Adrenal gland (tissue), 12 donors: ENCODE data around the gene CLTC. TPM values are rescaled to one million over a fixed set of nuclear protein-coding genes. Genes with fewer than 3 reads are reported as not detected.
"Not testable (repeated sequence)": the region's sequence is repeated elsewhere in the genome, so short reads cannot be mapped to it uniquely, and the experiment has no call there.

ENCODE experiments used
- DNase-seq, 7 donors: peaks; one replicate each; pipeline ENCODE4 v3.0.0-alpha.2; 2019 to 2020
- H3K27ac ChIP-seq, 5 donors: fragments of 200-600 bp; sonication (generic) in 4 of 5; 1 replicate in 3 of 5; 2 replicates in 2 of 5; pipeline versions ENCODE4 v1.5.1 to v1.8.0; 2016 to 2020; ENCODE audit warnings: mild to moderate bottlenecking in 1 of 5
- H3K27me3 ChIP-seq: fragments of 200-600 bp; 2 replicates; pipeline ENCODE4 v1.8.0; 2021
- H3K36me3 ChIP-seq, 2 donors: fragments of 200-600 bp; replicated peaks in 1 of 2; 1 replicate in 1 of 2; 2 replicates in 1 of 2; pipeline versions ENCODE4 v1.5.1 to v1.8.0; 2018 to 2022
- H3K4me1 ChIP-seq, 2 donors: fragments of 200-600 bp; replicated peaks in 1 of 2; 1 replicate in 1 of 2; 2 replicates in 1 of 2; pipeline versions ENCODE4 v1.5.1 to v1.8.0; 2018 to 2021
- H3K4me3 ChIP-seq, 4 donors: fragments of 200-600 bp; sonication (generic) in 3 of 4; one replicate each; pipeline ENCODE4 v1.5.1; 2016 to 2018
- H3K9me3 ChIP-seq, 3 donors: fragments of 200-600 bp; sonication (generic) in 1 of 3; replicated peaks in 1 of 3; 1 replicate in 2 of 3; 2 replicates in 1 of 3; pipeline versions ENCODE4 v1.5.1 to v1.8.0; 2016 to 2021
- CTCF ChIP-seq, 6 experiments: fragments of 450-650 bp in 4 of 6; fragments of 200-600 bp in 2 of 6; sonication (generic) in 1 of 6; IDR thresholded peaks; 1 replicate in 5 of 6; 2 replicates in 1 of 6; pipeline versions ENCODE4 v1.5.1 to v1.8.0; 2016 to 2021; ENCODE audit warnings: antibody characterized with exemption in 6 of 6, mild to moderate bottlenecking in 2 of 6, moderate library complexity in 1 of 6
- POLR2A ChIP-seq, 2 donors: fragments of 450-650 bp; IDR thresholded peaks; one replicate each; pipeline ENCODE4 v1.6.1; 2017; ENCODE audit warnings: antibody characterized with exemption in 2 of 2, mild to moderate bottlenecking in 2 of 2, moderate library complexity in 1 of 2
- WGBS, 4 donors: extraction: QIAGEN DNeasy Blood & Tissue Kit in 2 of 4; methylation state at CpG; one replicate each; pipeline versions ENCODE4 v1.1.5 to v1.1.7; 2013 to 2017; 5-methylcytosine and 5-hydroxymethylcytosine counted together
- intact Hi-C, 2 donors: fragments of 100-400 bp; cut with DNase I; formaldehyde crosslinking; loops; one replicate each; pipeline versions ENCODE4 v1.14.1 to v1.15.0; 2022 to 2023
- polyA plus RNA-seq, 3 donors: library from polyadenylated mRNA; stranded (reverse); fragments of 200-250 nt in 2 of 3; fragments of 350-450 nt in 1 of 3; fragmentation: Illumina TruSeq in 1 of 3; extraction: RNeasy Lipid Tissue Mini Kit (QIAGEN cat#74804) in 1 of 3; gene quantifications; one replicate each; pipeline ENCODE4 v1.2.3, GENCODE V29; 2013 to 2014
- total RNA-seq, 9 donors: library from RNA; depleted of rRNA in 4 of 9; stranded (reverse); fragments of >200 nt in 4 of 9; fragments of 120-200 nt in 1 of 9; fragmentation: NEBNext Ultra II Directional in 1 of 9; extraction: Animal tissue kit (Norgen Biotek cat#: 25700) in 1 of 9; gene quantifications; one replicate each; pipeline versions ENCODE4 v1.1.0 to v1.2.4, GENCODE V29; 2013 to 2023
- donor health status: healthy with polysubstance abuse.
- donor health status: Bipolar disorder and iron deficiency.
- donor health status: DM: yes; HTN: yes; CAD: no.
- donor health status: DM: no; HTN: no; CAD: no.
- donor health status: DM: no; HTN: no; CAD: no.
- donor health status: DM: yes; HTN: yes; CAD: no.

Gene CLTC
- total and polyA plus RNA-seq, 12 donors: 40.2 to 393 (median 267) TPM

GRCh38 chr17:59652119-59652518, 32.4 kb downstream of the CLTC start:
- intact Hi-C loops: no loop called here
- Histone ChIP-seq H3K27me3 (no peaks in the 10 kb centered on the region), H3K27ac (no peak overlapping the region), H3K9me3 (no peaks in the 10 kb centered on the region), H3K4me3 (no peak overlapping the region), H3K4me1 (peaks cover 0 to 39% of the 10 kb centered on the region in 2 donors), H3K36me3 (peaks cover 0 to 89% of the 10 kb centered on the region in 2 donors)
- TF ChIP-seq POLR2A (IDR thresholded peaks at IDR 0.05): no peak
- no peak for TF ChIP-seq CTCF (IDR thresholded peaks at IDR 0.05)
- 69 to 81% (median 73%) methylated on average over 2 of the region's 2 CpGs for WGBS, 4 donors
- no peak for DNase-seq

- WGBS, 4 donors: 40 to 63% (median 57%) methylated on average over 7 of the region's 7 CpGs
- Histone ChIP-seq H3K4me1 (peaks cover 0 to 22% of the 10 kb centered on the region in 2 donors), H3K27ac (peak overlapping the region in 3 of 5 donors; percentile 36 to 49 (median 36)), H3K36me3 (peaks cover 0 to 92% of the 10 kb centered on the region in 2 donors)
- H3K9me3 ChIP-seq, intact Hi-C loops, H3K27me3 ChIP-seq, H3K4me3 ChIP-seq: not testable (repeated sequence)
- DNase-seq: peak in 6 of 7 donors; percentile 42 to 72 (median 68)
These were observed 36.9 kb downstream of the CLTC start for GRCh38 chr17:59656624-59657023.

GRCh38 chr17:59666235-59666634, 46.5 kb downstream of the CLTC start:
- peaks cover 0 to 10% of the 10 kb centered on the region in 2 donors for H3K4me1 ChIP-seq
- no peaks in the 10 kb centered on the region for H3K9me3 ChIP-seq
- no peak for DNase-seq
- no peak overlapping the region for H3K4me3 ChIP-seq
- WGBS, 4 donors: 82 to 90% (median 88%) methylated on average over 5 of the region's 5 CpGs
- no peak for TF ChIP-seq POLR2A (IDR thresholded peaks at IDR 0.05)
- no peak for TF ChIP-seq CTCF (IDR thresholded peaks at IDR 0.05)
- no peak overlapping the region for H3K27ac ChIP-seq
- intact Hi-C loops: no loop called here
- H3K36me3 ChIP-seq: peaks cover 0 to 99% of the 10 kb centered on the region in 2 donors
- H3K27me3 ChIP-seq: no peaks in the 10 kb centered on the region

GRCh38 chr17:59668816-59669215, 49.1 kb downstream of the CLTC start:
- WGBS, 4 donors: 45 to 63% (median 55%) methylated on average over 3 of the region's 3 CpGs
- Histone ChIP-seq H3K27me3 (no peaks in the 10 kb centered on the region), H3K9me3 (no peaks in the 10 kb centered on the region), H3K36me3 (peaks cover 0 to 92% of the 10 kb centered on the region in 2 donors), H3K4me3 (no peak overlapping the region), H3K27ac (no peak overlapping the region), H3K4me1 (peaks cover 0 to 10% of the 10 kb centered on the region in 2 donors)
- intact Hi-C loops: no loop called here
- DNase-seq: no peak
- no peak for TF ChIP-seq POLR2A (IDR thresholded peaks at IDR 0.05)
- TF ChIP-seq CTCF (IDR thresholded peaks at IDR 0.05): no peak

- H3K27me3 ChIP-seq: no peaks in the 10 kb centered on the region
- 76 to 86% (median 79%) methylated on average over 1 of the region's 1 CpG for WGBS, 4 donors
- TF ChIP-seq CTCF (IDR thresholded peaks at IDR 0.05) (no peak), POLR2A (IDR thresholded peaks at IDR 0.05) (no peak)
- peaks cover 0 to 10% of the 10 kb centered on the region in 2 donors for H3K4me1 ChIP-seq
- no peaks in the 10 kb centered on the region for H3K9me3 ChIP-seq
- no peak for DNase-seq
- H3K4me3 ChIP-seq: no peak overlapping the region
- H3K27ac ChIP-seq: no peak overlapping the region
- intact Hi-C loops: no loop called here
- peaks cover 0 to 92% of the 10 kb centered on the region in 2 donors for H3K36me3 ChIP-seq
These were observed 49.7 kb downstream of the CLTC start for GRCh38 chr17:59669411-59669810.
